GM21786 (cell line): Measurements from ENCODE around the gene ZNF652.
A peak's percentile ranks its signal among the peaks of the same experiment; 100 is the strongest.
"Not testable (repeated sequence)": the region's sequence is repeated elsewhere in the genome, so short reads cannot be mapped to it uniquely, and the experiment has no call there.

Experiments
- ATAC-seq: cut with Tn5 transposase; IDR thresholded peaks from one replicate; pipeline ENCODE4 v1.9.1; 2021; ENCODE audit not compliant: unreplicated experiment

Gene ZNF652

GRCh38 chr17:49361902-49362722, at the start of gene ZNF652:
Gene ZNF652, minus strand, starts transcription at chr17:49362250. Its CDS starts 44,525 bp downstream, at chr17:49317725.
- ATAC-seq: peak; percentile 48

GRCh38 chr17:49409066-49409465, 47.0 kb upstream of the ZNF652 start:
- ATAC-seq: no peak

GRCh38 chr17:49407981-49408501, 46.0 kb upstream of the ZNF652 start:
- ATAC-seq: no peak

- ATAC-seq: no peak
Measured at GRCh38 chr17:49407086-49407485, 45.0 kb upstream of the ZNF652 start.

GRCh38 chr17:49406421-49407061, 44.5 kb upstream of the ZNF652 start:
- ATAC-seq: no peak

GRCh38 chr17:49404906-49405305, 42.9 kb upstream of the ZNF652 start:
- ATAC-seq: no peak

- no peak for ATAC-seq
Measured at GRCh38 chr17:49404361-49404760, 42.3 kb upstream of the ZNF652 start.

GRCh38 chr17:49403514-49404289, 41.7 kb upstream of the ZNF652 start:
- no peak for ATAC-seq

- no peak for ATAC-seq
Measured at GRCh38 chr17:49402706-49403105, 40.7 kb upstream of the ZNF652 start.

GRCh38 chr17:49401971-49402611, 40.0 kb upstream of the ZNF652 start:
- no peak for ATAC-seq

- ATAC-seq: no peak
Measured at GRCh38 chr17:49399995-49400394, 37.9 kb upstream of the ZNF652 start.

- no peak for ATAC-seq
Measured at GRCh38 chr17:49397586-49397985, 35.5 kb upstream of the ZNF652 start.

- ATAC-seq: no peak
Measured at GRCh38 chr17:49393491-49394255, 31.6 kb upstream of the ZNF652 start.

GRCh38 chr17:49390548-49391324, 28.7 kb upstream of the ZNF652 start:
- ATAC-seq: no peak

GRCh38 chr17:49389514-49390347, 27.7 kb upstream of the ZNF652 start:
- not testable (repeated sequence) for ATAC-seq

GRCh38 chr17:49388692-49389513, 26.9 kb upstream of the ZNF652 start:
- no peak for ATAC-seq

- peak; percentile 57 for ATAC-seq
Measured at GRCh38 chr17:49388290-49388640, 26.2 kb upstream of the ZNF652 start.
